ENCODE results near the gene IL24. TPM values are rescaled to one million over a fixed set of nuclear protein-coding genes. Genes with fewer than 3 reads are reported as not detected.
A peak's percentile ranks its signal among the peaks of the same experiment; 100 is the strongest.

The IL24 gene
- total RNA-seq, 2 donors from 2014 or later = not detected

DNA sequence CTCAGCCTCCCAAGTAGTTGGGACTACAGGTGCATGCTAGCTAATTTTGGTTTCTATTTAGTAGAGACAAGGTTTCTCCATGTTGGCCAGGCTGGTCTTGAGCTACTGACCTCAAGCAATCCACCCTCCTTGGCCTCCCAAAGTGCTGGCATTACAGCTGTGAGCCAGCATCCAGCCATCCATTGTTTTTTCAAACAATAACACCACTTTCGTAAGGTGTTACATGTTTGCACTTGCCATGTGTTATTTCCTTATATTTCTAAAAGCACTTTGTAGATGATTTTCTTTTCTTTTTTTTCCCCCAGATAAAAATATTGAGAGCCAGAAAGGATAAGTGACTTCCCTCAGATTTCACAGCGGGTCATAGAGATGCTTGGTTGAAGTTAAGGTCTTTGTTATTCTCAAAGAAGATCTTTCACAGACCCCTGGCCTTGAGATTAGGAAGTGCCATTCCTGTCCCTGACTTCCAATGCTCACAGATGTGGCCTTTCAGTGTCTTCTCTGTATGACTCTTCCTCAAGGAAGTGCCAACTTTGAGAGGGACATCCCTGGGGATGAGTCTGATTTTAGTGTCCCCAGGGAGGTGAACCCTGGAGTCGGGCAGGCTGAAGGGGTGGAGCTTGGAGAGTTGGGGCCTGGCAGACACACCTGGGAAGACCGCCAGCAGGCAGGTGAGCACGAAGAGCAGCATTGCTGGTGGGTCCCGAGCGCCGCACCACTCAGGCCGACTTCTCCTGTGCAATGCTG is 42.8 kb downstream of the IL24 start:
- DNase-seq (peak; percentile 72 to 84), ATAC-seq (peak; percentile 21)
- intact Hi-C loops (cut with DNase I, micrococcal nuclease) = no loop called here

DNA sequence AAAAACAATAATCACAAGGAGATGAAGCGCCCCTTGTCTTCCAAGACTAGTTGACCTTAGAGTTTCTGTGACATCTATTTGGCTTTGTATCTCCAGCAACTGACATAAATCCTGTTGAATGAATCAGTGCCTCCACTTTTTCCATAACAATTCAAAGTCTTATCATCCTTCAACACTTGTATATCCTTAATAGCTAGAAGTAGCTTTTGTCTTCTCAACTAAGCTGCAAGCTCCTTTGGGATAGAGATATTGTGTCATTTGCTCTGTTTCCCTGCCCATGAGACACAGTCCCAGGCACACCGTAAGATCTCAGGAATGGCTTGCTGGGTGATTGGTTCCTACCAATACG is 43.3 kb downstream of the IL24 start:
- intact Hi-C loops (cut with DNase I, micrococcal nuclease) = no loop called here
- DNase-seq = no peak
- no peak for ATAC-seq

GRCh38 chr1:206941766-206942418 is 44.6 kb downstream of the IL24 start:
- DNase-seq = peak; percentile 70 to 87
- intact Hi-C loops (cut with DNase I, micrococcal nuclease) = no loop called here
- peak; percentile 66 for ATAC-seq

- no peak for ATAC-seq
- no peak for DNase-seq
- intact Hi-C loops (cut with DNase I, micrococcal nuclease) = no loop called here
These were observed 47.5 kb downstream of the IL24 start for GRCh38 chr1:206944703-206945102.

DNA sequence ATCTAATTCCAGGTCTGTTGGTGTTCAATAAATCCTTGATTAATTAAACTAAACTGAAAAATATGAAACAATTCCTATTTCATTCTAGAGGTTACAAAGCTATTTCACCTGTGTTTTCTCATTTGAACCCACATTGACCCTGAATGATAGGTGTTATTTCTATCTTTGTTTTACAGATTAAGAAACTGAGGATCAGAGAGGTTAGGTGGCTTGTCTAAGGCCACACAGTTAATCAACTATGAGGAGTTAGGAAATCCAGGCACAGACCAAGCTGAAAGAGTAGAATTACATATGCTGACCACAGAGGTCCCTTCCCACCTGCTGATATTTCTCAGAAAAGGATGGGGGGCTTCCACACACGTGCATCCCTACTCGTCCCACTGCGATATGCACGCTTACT is 48.5 kb downstream of the IL24 start:
- intact Hi-C loops (cut with DNase I, micrococcal nuclease) = no loop called here
- no peak for DNase-seq
- ATAC-seq = no peak

DNA sequence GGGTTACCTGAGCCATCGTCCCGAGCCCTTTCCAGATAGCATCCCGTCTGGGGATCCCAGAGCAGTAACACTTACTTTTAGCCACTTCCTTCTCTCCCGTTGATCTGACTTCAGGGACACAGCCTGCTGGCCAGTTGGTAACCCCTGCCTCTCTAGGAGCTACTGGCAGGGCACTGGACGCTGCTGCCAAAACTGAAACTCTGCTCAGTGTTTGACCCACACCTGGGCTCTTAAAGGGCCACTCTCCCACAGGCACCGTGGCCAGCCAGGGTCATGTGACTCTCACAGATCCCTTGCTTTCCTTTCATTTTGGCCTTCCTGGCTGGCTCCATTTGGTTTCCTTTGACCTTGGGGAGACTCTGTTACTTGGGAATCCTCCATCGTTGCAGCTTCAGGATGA is 49.0 kb downstream of the IL24 start, which contains the start of gene PIGR:
TSS of gene PIGR (minus strand) at position 206 of the 400 bp plus-strand sequence. CDS start 5,935 bp downstream, outside the sequence.
- DNase-seq = peak; percentile 85 to 91
- peak; percentile 58 for ATAC-seq
- intact Hi-C loops (cut with DNase I, micrococcal nuclease) = no loop called here

DNA sequence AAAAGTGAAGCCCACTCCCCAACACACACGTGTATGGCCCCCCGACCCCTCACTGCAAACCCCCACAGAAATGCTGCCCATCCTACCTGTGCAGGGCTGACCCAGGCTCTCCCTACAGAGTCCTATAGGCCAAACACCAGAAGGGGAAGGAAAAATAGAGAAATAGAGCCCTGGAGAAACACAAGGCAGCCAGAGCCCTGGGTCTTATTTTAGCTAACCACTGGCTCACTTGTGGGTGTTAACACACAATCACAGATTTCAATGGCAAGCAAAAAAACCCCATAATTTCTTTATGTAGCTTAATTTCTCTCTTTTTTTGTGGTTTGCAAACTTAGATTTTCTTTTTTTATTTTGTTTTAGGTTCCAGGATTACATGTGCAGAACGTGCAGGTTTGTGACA is 50.0 kb downstream of the IL24 start:
- intact Hi-C loops (cut with DNase I, micrococcal nuclease) = no loop called here
- ATAC-seq = no peak
- no peak for DNase-seq

- DNase-seq = no peak
- intact Hi-C loops (cut with DNase I, micrococcal nuclease) = no loop called here
- no peak for ATAC-seq
These were observed 52.0 kb downstream of the IL24 start for GRCh38 chr1:206949208-206949607.

DNA sequence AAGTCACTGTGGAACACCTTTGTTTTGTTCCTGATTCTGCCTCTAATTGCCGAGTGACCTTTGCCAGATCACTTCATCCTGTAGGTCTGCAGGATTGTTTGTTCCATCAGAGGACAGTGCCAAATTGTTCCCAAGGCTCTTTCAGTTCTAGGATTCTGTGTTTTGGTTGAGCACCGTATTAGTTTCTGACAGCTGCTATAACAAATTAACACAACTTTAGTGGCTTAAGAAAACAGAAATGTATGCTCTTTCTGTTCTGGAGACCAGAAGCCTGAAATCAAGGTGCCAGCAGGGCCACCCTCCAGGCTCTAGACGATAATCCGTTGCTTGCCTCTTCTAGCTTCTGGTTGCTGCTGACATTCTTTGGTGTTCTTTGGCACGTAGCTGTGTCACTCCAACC is 52.4 kb downstream of the IL24 start:
- DNase-seq (no peak), ATAC-seq (no peak)
- intact Hi-C loops (cut with DNase I, micrococcal nuclease) = no loop called here

GRCh38 chr1:206951318-206952100 is 54.3 kb downstream of the IL24 start:
- ATAC-seq = peak; percentile 52
- peak; percentile 40 to 62 for DNase-seq
- intact Hi-C loops (cut with DNase I, micrococcal nuclease) = no loop called here

- intact Hi-C loops (cut with DNase I, micrococcal nuclease) = no loop called here
- DNase-seq (peak; percentile 33 to 53), ATAC-seq (peak; percentile 27)
These were observed 54.9 kb downstream of the IL24 start for GRCh38 chr1:206952171-206952570.

GRCh38 chr1:206953126-206953525 is 55.9 kb downstream of the IL24 start:
- peak; percentile 64 for ATAC-seq
- intact Hi-C loops (cut with DNase I, micrococcal nuclease) = no loop called here
- peak; percentile 83 to 92 for DNase-seq

DNA sequence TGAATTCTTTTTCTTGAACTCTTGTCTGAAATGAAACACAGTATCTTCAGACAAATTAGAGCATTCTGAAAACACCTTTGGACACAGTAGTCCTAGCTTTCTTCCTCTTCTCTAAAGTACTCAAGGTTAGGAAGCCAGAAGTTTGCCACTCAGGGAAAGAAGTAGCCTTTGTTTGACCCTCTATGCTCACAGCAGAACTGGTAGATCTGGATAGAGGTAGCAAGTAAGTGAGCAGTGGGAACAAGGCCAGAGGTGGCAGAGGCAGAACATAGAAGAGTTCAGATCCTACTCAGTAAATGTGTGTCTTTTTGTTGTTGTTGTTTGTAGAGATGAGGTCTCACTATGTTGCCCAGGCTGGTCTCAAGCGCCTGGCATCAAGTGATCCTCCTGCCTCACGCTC is 56.4 kb downstream of the IL24 start:
- DNase-seq = no peak

More for the DNA sequence above, 56.4 kb downstream of the IL24 start:
- intact Hi-C loops (cut with DNase I, micrococcal nuclease) = no loop called here
- no peak for ATAC-seq

Other genes with a start within 250 kb of the IL24 start
- 10 to 100 TPM; 62.5 to 80.8 TPM for gene MAPKAPK2, start 212.5 kb upstream of the IL24 start, total RNA-seq
- not detected for gene IL19, start 126.7 kb upstream of the IL24 start, total RNA-seq
- gene IL10, start 124.9 kb upstream of the IL24 start, total RNA-seq = 1 to 10 TPM; 1.1 to 1.5 TPM
- gene IL20, start 31.8 kb upstream of the IL24 start, total RNA-seq = not detected
- 1 to 10 TPM; 1.6 to 4.8 TPM for gene FCMR, start 24.5 kb downstream of the IL24 start, total RNA-seq
- gene PIGR, start 49.0 kb downstream of the IL24 start, total RNA-seq = over 10,000 TPM; 10,148 to 12,746 TPM
- 1 to 10 TPM in 1 of 2 donors, under 1 TPM in 1; 0.53 to 1.0 TPM for gene FCAMR, start 73.0 kb downstream of the IL24 start, total RNA-seq
- gene C1orf116, start 135.3 kb downstream of the IL24 start, total RNA-seq = 10 to 100 TPM; 17.2 to 31.6 TPM
- 1 to 10 TPM; 6.6 to 7.2 TPM for gene YOD1, start 153.8 kb downstream of the IL24 start, total RNA-seq
- gene PFKFB2, start 155.8 kb downstream of the IL24 start, total RNA-seq = 100 to 1,000 TPM; 104 to 117 TPM
- gene C4BPB, start 191.4 kb downstream of the IL24 start, total RNA-seq = 10 to 100 TPM in 1 of 2 donors, 1 to 10 TPM in 1; 5.0 to 20.8 TPM
- gene C4BPA, start 206.8 kb downstream of the IL24 start, total RNA-seq = 1 to 10 TPM; 3.4 to 4.5 TPM